ENCODE results near the gene SPEM3. TPM values are rescaled to one million over a fixed set of nuclear protein-coding genes. Genes with fewer than 3 reads are reported as not detected.

The SPEM3 gene
- total RNA-seq, 4 donors from 2014 or later = not detected

DNA sequence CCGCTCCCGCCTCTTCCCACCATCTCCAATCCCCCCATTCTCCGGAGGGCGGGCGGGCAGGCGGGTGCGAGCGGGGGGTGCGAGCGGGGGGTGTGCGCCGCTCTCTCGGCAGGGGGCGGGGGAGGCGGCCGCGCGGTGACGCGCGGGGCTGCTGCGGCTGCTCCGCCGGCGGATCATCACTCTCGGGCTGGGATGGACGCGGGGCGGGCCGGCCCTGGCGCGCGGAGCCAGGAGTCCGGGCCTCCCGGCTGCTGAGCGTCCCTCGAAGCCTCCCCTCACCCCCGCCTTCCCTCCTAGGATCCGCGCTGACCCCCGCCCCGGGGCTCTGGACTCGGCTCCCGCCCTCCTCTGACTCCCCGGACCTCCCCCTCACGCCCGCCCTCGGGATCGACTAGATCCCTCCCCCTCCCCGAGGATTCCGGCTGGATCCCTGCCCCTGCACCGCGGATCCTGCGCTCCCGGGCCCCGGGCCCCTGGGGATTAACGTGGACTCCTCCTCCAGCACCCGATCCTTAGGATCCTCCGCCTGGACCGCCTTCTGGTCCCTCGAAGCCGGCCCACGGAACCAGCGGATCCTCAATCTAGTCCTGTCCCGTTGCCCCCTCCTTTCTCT is 23.8 kb upstream of the SPEM3 start:
- TF ChIP-seq, protein P1, sequence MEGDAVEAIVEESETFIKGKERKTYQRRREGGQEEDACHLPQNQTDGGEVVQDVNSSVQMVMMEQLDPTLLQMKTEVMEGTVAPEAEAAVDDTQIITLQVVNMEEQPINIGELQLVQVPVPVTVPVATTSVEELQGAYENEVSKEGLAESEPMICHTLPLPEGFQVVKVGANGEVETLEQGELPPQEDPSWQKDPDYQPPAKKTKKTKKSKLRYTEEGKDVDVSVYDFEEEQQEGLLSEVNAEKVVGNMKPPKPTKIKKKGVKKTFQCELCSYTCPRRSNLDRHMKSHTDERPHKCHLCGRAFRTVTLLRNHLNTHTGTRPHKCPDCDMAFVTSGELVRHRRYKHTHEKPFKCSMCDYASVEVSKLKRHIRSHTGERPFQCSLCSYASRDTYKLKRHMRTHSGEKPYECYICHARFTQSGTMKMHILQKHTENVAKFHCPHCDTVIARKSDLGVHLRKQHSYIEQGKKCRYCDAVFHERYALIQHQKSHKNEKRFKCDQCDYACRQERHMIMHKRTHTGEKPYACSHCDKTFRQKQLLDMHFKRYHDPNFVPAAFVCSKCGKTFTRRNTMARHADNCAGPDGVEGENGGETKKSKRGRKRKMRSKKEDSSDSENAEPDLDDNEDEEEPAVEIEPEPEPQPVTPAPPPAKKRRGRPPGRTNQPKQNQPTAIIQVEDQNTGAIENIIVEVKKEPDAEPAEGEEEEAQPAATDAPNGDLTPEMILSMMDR (IDR thresholded peaks at IDR 0.05; ENCODE audit: low read depth) = no peak

DNA sequence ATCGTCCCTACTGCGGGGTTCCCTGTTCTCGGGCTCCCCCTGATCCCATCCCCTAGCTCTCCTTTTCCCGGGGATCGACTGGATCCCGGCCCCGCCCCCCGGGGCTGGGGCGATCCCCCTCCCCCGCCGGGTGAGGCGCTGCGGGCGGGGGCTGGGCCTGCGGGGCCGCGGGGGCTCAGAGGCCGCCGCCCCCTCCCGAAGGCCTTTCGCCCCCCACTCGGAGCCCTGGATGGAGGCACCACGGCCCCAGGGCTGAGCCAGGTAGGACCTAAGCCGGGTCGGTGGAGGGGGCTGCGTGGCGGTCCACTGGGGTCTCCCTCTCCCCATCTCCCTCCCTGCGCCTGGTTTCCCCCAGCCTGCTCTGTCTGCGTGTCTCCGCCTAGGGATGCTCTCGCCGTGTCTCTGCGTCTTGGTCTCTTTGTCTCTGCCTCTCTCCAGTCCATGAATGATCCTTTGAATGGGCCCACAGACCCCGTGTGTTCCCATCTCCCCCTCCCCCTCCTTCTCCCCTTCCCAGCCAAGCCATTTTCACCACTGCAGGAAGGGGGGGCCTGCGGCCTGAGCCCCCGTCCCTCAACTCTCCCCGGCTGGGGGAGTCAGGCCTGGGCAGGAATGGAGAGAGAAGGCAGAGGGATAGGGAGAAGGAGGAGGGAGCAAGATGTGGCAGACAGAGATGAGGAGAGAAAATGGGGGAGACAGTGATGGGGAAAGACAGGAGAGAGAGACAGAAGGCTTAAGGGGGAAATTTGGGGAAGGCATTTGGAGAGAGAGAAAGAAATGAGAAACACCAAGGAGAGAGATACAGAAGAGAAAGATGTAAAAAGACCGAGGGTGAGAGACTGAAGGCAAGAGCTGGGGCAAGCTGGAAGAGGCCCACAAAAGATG is 23.1 kb upstream of the SPEM3 start:
- TF ChIP-seq, protein P1 (IDR thresholded peaks at IDR 0.05; ENCODE audit: low read depth) = no peak

DNA sequence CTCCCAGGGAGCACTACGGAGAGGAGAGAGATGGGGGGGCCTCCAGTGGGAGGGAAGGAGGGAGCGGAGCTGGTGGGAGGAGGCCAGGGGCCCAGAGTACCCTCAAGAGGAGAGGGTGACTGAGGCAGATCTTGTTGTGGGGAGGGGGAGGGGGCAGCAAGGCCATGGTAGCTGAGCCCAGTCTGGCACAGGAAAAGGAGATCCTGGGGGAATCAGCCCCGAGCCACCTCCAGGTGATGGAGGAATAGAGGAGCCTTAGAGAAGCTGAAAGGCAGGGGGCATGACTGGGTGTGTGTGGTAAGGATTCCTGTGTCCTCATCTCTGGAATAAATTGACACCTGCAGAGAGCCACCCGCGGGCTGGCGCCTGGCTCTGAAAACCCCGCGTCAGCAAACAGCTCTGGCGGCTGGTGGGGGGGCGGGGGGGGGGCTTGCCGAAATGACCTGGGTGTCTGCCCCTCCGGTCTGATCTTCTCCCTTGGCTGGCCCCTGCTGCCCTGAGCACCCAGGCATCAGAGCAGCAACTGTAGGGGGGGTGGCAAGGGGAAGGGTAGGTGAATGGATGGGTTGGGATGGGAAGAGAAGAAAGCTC is 22.3 kb upstream of the SPEM3 start:
- TF ChIP-seq, protein P1 (IDR thresholded peaks at IDR 0.05; ENCODE audit: low read depth) = no peak

DNA sequence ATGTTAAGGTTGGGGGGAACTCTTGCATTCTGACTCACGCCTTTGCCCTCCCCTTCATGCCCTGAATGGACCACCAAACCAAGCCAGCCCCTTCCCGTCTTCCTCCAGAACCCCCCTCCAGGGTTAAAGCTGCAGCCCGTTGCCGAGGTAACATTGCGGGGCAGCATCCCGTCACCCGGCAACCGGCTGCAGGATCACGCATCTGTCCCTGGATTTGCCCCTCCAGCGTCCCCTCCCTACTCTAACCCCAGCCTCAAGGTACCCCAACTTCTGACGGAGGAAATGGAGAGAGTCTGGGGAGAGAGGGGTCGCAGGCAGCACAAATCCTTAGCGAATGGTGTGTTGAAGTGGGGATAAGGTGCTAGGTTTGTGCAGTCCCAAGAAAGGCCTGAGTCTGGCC is 21.6 kb upstream of the SPEM3 start:
- TF ChIP-seq, protein P1 (IDR thresholded peaks at IDR 0.05; ENCODE audit: low read depth) = no peak

DNA sequence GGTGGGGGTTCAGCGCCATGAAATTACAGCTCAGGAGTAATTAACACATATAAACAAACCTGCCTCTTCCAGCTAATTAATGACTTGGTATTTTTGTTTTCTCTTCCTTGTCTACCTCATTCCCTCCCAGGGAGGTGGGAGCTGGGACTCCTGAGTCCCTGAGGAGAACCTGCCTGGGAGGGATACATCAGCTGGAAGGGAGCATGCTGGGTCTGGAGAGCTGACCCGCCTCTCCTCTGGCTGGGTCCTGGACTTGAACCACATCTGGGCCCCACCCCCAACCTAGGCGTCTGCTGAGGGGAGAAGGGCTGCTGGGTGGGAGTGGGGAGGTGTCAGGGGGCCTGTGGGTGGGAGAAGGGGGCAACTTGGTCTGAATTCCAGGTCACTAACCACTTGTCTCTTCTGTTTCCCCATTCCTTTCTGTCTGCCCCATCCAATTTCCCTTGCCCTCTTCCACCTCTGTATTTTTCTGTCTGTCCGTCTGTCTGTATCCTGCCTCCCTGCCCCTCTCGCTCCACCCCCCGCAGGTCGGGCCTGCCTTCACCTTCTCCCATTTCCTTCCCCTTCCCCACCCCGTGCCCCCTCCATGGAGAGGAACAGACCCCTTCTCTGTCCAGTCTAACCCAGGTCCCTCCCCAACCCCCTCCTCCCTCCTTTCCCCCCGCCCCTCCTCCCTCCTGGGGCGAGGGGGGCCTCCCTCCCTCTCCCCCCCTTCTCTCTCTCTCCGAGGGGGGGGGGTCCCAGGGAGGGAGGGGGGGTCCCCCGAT is 21.0 kb upstream of the SPEM3 start, which contains the start of gene NLGN2:
Gene NLGN2, plus strand, starts transcription at position 361 of the 767 bp plus-strand sequence. CDS start 411 bp downstream, outside the sequence.
- TF ChIP-seq, protein P1 (IDR thresholded peaks at IDR 0.05; ENCODE audit: low read depth) = no peak

DNA sequence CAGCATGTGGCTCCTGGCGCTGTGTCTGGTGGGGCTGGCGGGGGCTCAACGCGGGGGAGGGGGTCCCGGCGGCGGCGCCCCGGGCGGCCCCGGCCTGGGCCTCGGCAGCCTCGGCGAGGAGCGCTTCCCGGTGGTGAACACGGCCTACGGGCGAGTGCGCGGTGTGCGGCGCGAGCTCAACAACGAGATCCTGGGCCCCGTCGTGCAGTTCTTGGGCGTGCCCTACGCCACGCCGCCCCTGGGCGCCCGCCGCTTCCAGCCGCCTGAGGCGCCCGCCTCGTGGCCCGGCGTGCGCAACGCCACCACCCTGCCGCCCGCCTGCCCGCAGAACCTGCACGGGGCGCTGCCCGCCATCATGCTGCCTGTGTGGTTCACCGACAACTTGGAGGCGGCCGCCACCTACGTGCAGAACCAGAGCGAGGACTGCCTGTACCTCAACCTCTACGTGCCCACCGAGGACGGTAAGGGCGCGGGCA is 20.4 kb upstream of the SPEM3 start:
- TF ChIP-seq, protein P1 (IDR thresholded peaks at IDR 0.05; ENCODE audit: low read depth) = no peak
